ENCODE results near the gene ZNF423.

- no peak for TF ChIP-seq CTCF (IDR thresholded peaks at IDR 0.05)
- no peak for TF ChIP-seq NFIC (IDR thresholded peaks at IDR 0.05; ENCODE audit: borderline replicate concordance)
- no peak for TF ChIP-seq USF1 (IDR thresholded peaks at IDR 0.05; ENCODE audit: borderline replicate concordance, low read depth)
- no peak for TF ChIP-seq RAD21 (IDR thresholded peaks at IDR 0.05; ENCODE audit: low read length)
- no peak for TF ChIP-seq GABPA (IDR thresholded peaks at IDR 0.05; ENCODE audit: low read depth)
- TF ChIP-seq POLR2AphosphoS5 (IDR thresholded peaks at IDR 0.05; ENCODE audit: low read depth, low read length) = no peak
These were observed 201.5 kb downstream of the ZNF423 start for GRCh38 chr16:49654425-49654824.
